Nephron (organoid): Measurements from ENCODE around the gene DGKI.

Source experiments
- H3K27ac Mint-ChIP-seq, 3 experiments: 2 replicates each; pipeline ENCODE4 v1.8.0; 2020; ENCODE audit warnings: mixed read lengths in 3 of 3, mild to moderate bottlenecking in 2 of 3, moderate library complexity in 1 of 3
- H3K27me3 Mint-ChIP-seq: 2 replicates; pipeline ENCODE4 v1.8.0; 2021; ENCODE audit warnings: low read depth, mild to moderate bottlenecking, moderate library complexity, mixed read lengths
- H3K36me3 Mint-ChIP-seq: 2 replicates; pipeline ENCODE4 v1.8.0; 2020; ENCODE audit warnings: low read depth, mixed read lengths
- H3K4me1 Mint-ChIP-seq: 2 replicates; pipeline ENCODE4 v1.8.0; 2020; ENCODE audit warnings: mixed read lengths
- H3K4me3 Mint-ChIP-seq, 3 experiments: 2 replicates each; pipeline ENCODE4 v1.8.0; 2020; ENCODE audit warnings: mild to moderate bottlenecking in 3 of 3, mixed read lengths in 3 of 3, moderate library complexity in 2 of 3
- H3K9me3 Mint-ChIP-seq: 2 replicates; pipeline ENCODE4 v1.8.0; 2020; ENCODE audit warnings: mixed read lengths
- CTCF ChIP-seq, 3 experiments: fragments of 200-600 bp; sonication (generic); IDR thresholded peaks; one replicate each; pipeline ENCODE4 v1.5.0; 2021; ENCODE audit warnings: antibody characterized with exemption in 3 of 3; ENCODE audit not compliant: unreplicated experiment in 3 of 3

Gene DGKI

GRCh38 chr7:137787301-137787976 lies 59.3 kb downstream of the DGKI start:
- Mint-ChIP-seq H3K27me3 (no peaks in the 10 kb centered on the region), H3K4me3 (no peak overlapping the region), H3K4me1 (no peaks in the 10 kb centered on the region), H3K27ac (no peak overlapping the region), H3K36me3 (no peaks in the 10 kb centered on the region), H3K9me3 (peaks cover 25% of the 10 kb centered on the region)
- TF ChIP-seq CTCF (IDR thresholded peaks at IDR 0.05; ENCODE audit: unreplicated experiment in 3 of 3) = no peak

GRCh38 chr7:137778511-137778910 lies 68.3 kb downstream of the DGKI start:
- H3K27me3 Mint-ChIP-seq = no peaks in the 10 kb centered on the region
- H3K36me3 Mint-ChIP-seq = no peaks in the 10 kb centered on the region
- TF ChIP-seq CTCF (IDR thresholded peaks at IDR 0.05; ENCODE audit: unreplicated experiment in 3 of 3) = no peak
- no peak overlapping the region for H3K27ac Mint-ChIP-seq
- H3K4me3 Mint-ChIP-seq = no peak overlapping the region
- peaks cover 11% of the 10 kb centered on the region for H3K9me3 Mint-ChIP-seq
- no peaks in the 10 kb centered on the region for H3K4me1 Mint-ChIP-seq

DNA sequence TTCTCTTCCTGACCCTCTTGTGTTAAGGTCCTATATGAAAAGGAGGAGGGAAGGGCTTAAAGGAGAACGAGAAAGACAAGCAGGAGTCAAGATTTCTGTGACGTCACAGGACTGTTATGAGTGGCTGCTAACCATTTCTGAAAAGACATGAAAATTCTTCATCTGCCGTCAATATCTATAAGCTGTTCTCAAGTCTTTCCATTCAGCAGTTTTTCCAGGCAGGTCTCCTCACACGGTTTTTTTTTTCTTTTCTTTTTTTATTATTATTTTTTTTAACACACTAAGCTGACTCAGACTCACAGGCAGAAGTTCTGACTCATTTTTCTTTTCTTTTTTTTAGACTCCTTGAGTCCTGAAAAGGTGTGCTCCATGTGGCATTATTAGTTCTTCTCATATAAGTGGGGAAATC lies 72.0 kb downstream of the DGKI start:
- Mint-ChIP-seq H3K27ac (no peak overlapping the region), H3K4me3 (no peak overlapping the region), H3K4me1 (no peaks in the 10 kb centered on the region), H3K9me3 (no peaks in the 10 kb centered on the region), H3K27me3 (no peaks in the 10 kb centered on the region), H3K36me3 (no peaks in the 10 kb centered on the region)
- TF ChIP-seq CTCF (IDR thresholded peaks at IDR 0.05; ENCODE audit: unreplicated experiment in 3 of 3) = no peak

- Mint-ChIP-seq H3K4me1 (no peaks in the 10 kb centered on the region), H3K9me3 (no peaks in the 10 kb centered on the region), H3K4me3 (no peak overlapping the region), H3K27ac (no peak overlapping the region), H3K27me3 (no peaks in the 10 kb centered on the region), H3K36me3 (no peaks in the 10 kb centered on the region)
- TF ChIP-seq CTCF (IDR thresholded peaks at IDR 0.05; ENCODE audit: unreplicated experiment in 3 of 3) = no peak
Observed at GRCh38 chr7:137772748-137773147, 74.0 kb downstream of the DGKI start.

GRCh38 chr7:137772316-137772715 lies 74.5 kb downstream of the DGKI start:
- TF ChIP-seq CTCF (IDR thresholded peaks at IDR 0.05; ENCODE audit: unreplicated experiment in 3 of 3) = no peak
- H3K27me3 Mint-ChIP-seq = no peaks in the 10 kb centered on the region

GRCh38 chr7:137771679-137772078 lies 75.1 kb downstream of the DGKI start:
- H3K27ac Mint-ChIP-seq = no peak overlapping the region
- no peaks in the 10 kb centered on the region for H3K27me3 Mint-ChIP-seq
- no peak overlapping the region for H3K4me3 Mint-ChIP-seq
- H3K9me3 Mint-ChIP-seq = no peaks in the 10 kb centered on the region
- no peaks in the 10 kb centered on the region for H3K4me1 Mint-ChIP-seq
- no peaks in the 10 kb centered on the region for H3K36me3 Mint-ChIP-seq
- TF ChIP-seq CTCF (IDR thresholded peaks at IDR 0.05; ENCODE audit: unreplicated experiment in 3 of 3) = no peak

More at GRCh38 chr7:137772316-137772715, 74.5 kb downstream of the DGKI start:
- H3K4me3 Mint-ChIP-seq = no peak overlapping the region
- no peak overlapping the region for H3K27ac Mint-ChIP-seq
- H3K4me1 Mint-ChIP-seq = no peaks in the 10 kb centered on the region
- no peaks in the 10 kb centered on the region for H3K9me3 Mint-ChIP-seq
- no peaks in the 10 kb centered on the region for H3K36me3 Mint-ChIP-seq
